ENCODE results near the gene PDCL3.

Gene PDCL3

GRCh38 chr2:100561191-100561590, 1.6 kb upstream of the PDCL3 start:
- no peak for DNase-seq

- DNase-seq: no peak
Observed at GRCh38 chr2:100563407-100564247, 834 bp downstream of the PDCL3 start.

GRCh38 chr2:100568989-100569388, 6.2 kb downstream of the PDCL3 start:
- no peak for DNase-seq

DNA sequence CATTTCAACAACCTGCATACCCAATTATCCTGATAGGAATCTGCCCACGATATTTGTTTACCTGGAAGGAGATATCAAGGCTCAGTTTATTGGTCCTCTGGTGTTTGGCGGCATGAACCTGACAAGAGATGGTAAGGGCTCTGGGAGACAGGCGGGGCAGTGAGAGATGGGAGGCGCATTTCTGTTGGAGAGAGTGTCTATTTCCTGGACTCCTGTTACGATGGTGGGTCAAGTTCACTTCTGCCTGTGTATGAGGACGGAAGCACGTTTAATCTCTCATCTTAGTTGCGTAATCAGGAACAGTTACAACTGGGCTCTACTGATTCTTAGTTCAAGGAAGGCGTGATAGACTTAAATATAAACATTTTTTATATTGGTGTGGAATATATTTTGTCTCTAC, 8.9 kb downstream of the PDCL3 start:
- no peak for DNase-seq

- DNase-seq: no peak
Observed at GRCh38 chr2:100577777-100578176, 15.0 kb downstream of the PDCL3 start.

DNA sequence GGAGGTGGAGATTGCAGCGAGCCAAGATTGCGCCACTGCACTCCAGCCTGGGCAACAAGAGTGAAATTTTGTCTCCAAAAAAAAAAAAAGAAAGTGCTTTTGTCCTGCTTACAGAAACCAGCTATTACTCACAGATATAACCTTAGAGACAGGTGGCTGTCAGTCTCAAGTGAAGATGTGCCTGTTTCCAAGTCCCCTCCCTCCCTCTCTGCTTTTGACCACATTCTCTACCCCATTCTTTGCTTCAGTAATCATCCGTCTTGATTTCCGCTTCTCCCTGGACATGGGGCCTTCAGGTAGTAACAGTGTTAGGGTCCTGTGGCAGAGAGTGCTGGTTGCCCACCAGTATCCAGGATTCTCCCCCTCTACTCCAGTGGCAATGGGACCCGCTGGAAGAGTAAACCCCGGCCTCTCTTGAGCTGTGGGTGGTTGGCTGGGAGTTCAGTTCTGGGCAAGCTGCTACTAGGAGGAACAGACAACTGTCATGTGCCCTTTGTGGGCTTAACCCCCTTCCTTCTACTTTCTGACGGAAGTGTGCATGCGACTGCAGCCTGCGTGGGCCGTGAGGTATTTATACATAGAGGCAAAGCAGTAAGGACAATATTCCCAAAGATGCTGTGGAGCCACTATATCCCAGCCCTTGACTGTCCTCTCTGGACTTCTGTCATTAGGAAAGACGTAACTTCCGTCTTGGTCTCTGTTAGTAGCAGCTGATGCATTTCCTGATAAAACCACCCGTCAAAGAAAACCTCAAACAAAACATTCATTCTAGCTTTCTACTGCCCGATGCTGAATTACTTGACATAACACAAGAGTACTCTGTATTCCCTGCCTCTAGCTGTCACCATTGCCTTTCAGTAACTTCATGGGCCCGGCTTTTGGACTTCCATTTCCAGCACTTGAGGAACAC, 17.8 kb downstream of the PDCL3 start:
- no peak for DNase-seq

- no peak for DNase-seq
Observed at GRCh38 chr2:100581277-100581612, 18.5 kb downstream of the PDCL3 start.

DNA sequence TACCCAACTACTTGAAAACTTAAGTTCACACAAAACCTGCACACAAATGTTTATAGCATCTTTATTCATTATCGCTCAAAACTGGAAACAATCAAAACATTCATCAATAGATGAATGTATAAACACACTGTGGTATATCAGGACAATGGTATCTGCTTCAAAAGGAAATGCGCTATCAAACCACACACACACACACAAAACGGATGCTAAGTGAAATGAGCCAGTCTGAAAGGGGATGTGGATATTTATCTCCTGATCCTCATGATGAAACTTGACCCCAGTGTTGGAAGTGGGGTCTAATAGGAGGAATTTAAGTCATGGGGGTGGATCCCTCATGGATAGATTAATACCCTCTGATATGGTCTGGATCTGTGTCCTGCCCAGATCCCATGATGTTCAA, 22.0 kb downstream of the PDCL3 start:
- DNase-seq: no peak

- DNase-seq: no peak
Observed at GRCh38 chr2:100588071-100588786, 25.4 kb downstream of the PDCL3 start.

DNA sequence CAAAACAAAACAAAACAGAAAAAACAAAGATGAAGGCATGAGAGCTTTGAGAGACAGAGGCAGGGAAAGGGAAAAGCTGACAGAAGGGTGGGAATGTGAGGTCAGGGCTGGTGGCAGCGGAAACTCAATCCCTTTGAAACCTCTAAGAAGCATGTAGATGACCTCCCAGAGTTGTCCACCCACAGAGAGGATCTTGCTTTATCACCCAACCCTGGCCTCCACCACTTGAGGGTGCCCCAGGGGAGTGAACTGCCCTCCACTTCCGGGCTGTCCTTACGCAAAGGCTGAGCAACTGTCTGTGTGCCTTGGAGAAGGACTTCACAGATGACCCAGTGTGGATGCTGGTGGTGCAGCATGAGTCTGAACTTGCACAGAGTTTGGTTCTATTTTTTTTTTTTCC, 26.7 kb downstream of the PDCL3 start:
- no peak for DNase-seq

DNA sequence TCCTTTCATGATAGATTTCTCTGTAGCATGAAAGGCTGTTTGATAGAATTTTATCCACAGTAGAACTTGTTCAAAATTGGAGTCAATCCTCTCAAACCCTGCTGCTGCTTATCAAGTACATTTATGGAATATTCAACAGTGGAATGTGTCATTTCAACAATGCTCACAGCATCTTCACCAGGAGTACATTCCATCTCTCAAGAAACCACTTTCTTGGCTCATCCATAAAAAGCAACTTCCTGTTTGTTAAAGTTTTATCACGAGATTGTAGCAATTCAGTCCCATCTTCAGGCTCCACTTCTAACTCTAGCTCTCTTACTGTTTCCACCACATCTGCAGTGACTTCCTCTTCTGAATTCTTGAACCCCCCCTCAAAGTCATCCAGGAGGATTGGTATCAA, 29.4 kb downstream of the PDCL3 start:
- DNase-seq: no peak

GRCh38 chr2:100596465-100596864, 33.7 kb downstream of the PDCL3 start:
- DNase-seq: no peak

DNA sequence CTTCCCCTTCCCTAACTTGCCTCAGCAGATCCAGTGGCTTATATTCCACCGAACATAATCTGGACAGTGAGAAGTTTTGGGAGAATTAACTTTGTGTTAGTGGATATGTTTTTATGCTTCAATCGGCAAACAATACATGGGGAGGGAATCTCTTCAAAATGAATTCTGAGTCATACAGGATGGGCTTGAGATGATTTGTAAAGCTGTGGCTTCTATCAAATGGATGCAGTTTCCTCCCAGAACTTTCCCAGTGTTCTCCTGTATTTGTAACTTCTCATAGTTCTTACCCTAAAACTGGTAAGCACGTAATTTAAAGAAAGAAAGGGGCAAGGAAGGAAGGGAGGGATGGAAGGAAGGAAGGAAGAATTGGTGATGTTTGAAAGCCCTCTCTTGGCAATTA, 36.8 kb downstream of the PDCL3 start:
- no peak for DNase-seq

- no peak for DNase-seq
Observed at GRCh38 chr2:100601661-100602060, 38.9 kb downstream of the PDCL3 start.

GRCh38 chr2:100603414-100603813, 40.6 kb downstream of the PDCL3 start:
- DNase-seq: no peak

GRCh38 chr2:100603948-100604633, 41.3 kb downstream of the PDCL3 start:
- DNase-seq: no peak

- no peak for DNase-seq
Observed at GRCh38 chr2:100606332-100606725, 43.5 kb downstream of the PDCL3 start.

GRCh38 chr2:100606726-100607343, 44.0 kb downstream of the PDCL3 start:
- no peak for DNase-seq

- no peak for DNase-seq
Observed at GRCh38 chr2:100610381-100610831, 47.6 kb downstream of the PDCL3 start.

DNA sequence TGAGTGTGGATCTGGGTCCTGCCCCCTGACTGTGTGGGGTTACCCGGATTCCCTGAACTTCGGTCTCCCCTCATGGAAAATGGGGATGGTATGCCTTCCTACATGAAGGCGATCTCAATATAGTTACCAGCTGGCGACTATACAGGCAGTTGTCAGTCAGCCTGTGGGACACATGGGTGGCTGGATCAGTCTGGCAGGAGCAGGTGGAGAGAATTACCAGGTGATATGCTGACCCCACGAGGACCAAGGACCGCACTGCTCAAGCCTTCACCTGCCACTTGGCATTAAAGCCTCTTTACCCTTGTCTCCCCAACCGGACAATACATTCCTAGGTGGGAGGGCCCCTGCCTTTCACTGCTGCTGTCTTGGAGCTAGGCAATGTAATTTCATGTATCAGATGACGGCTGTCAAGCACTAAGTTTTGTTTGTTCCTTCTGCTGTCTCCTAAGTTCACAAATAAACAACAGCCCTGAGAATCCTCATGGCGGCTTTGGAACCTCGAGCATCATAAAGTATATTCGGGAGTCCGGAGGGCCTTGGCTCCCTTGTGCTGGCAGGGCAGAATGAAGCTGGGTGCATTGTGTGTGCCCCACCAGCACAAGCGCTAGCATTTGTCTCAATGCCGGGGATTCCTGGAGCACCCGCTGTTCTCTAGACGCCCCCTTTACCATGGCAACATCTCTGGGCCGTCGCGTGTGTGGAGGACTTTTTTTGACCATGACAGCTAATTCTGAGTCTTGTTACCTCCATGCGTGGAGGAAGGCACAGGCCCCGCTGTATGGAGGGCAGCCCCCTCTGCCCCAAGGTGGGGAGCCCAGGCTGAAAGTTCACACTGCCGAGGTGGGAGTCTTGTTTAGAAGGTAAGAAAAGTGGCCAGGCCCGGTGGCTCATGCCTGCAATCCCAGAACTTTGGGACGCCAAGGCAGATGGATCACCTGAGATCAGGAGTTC, 48.6 kb downstream of the PDCL3 start:
- no peak for DNase-seq

DNA sequence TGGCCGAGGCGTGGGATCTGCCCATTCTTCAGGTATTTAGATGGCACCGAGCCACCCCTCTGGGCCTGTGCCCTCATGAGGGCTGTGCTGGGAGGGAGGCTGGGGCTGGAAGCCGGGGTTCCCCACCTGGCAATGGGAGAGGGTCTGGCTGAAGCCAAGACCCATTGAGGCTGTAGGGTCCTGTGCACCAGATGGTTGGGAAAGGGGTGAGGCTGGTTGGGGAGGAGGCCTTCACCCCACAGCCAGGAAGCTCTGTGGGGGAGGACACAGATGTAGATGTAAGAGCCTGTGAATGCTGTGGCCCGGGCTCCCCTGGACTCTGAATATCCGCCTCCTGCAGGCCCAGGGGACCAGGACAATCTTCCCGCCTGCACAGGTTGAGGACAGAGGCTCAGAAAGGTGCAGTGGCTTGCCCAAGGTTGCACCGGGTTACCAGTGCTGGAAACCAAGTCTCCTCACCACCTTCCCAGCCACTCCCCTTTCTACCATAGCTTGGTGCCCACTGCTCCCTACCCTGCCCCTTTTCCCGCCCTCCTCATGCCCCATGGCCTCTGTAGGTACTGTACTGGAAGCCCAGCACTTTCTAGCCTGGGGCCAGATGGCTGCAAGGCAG, 49.7 kb downstream of the PDCL3 start:
- DNase-seq: no peak

Measured in NCI-H187 treated with DMSO at 0.1 percent for 48 hours (cell line).